Inflammatory macrophage (primary cell): ENCODE measurements around the gene EEF1G.
"Not testable (repeated sequence)": the region's sequence is repeated elsewhere in the genome, so short reads cannot be mapped to it uniquely, and the experiment has no call there.

Source experiments
- DNase-seq, 2 donors: peaks; one replicate each; pipeline ENCODE4 v3.0.0-alpha.2; 2020 to 2022

The EEF1G gene

GRCh38 chr11:62603072-62603408, 29.3 kb upstream of the EEF1G start:
- no peak for DNase-seq

GRCh38 chr11:62602141-62603071, 28.7 kb upstream of the EEF1G start:
- peak; percentile 10 to 40 for DNase-seq

GRCh38 chr11:62601372-62602140, 27.9 kb upstream of the EEF1G start, which contains the start of gene MTA2:
TSS of gene MTA2 (minus strand) at chr11:62601865. CDS start at chr11:62601450, 415 bp downstream.
- DNase-seq = peak; percentile 99

GRCh38 chr11:62601122-62601371, 27.4 kb upstream of the EEF1G start:
- peak; percentile 33 to 47 for DNase-seq

- DNase-seq = no peak
These were observed 26.9 kb upstream of the EEF1G start for GRCh38 chr11:62600367-62601121.

GRCh38 chr11:62599901-62600300, 26.2 kb upstream of the EEF1G start:
- no peak for DNase-seq

- peak; percentile 95 to 98 for DNase-seq
These were observed 25.5 kb upstream of the EEF1G start for GRCh38 chr11:62599069-62599696.

GRCh38 chr11:62595124-62595523, 21.4 kb upstream of the EEF1G start:
- DNase-seq = no peak

GRCh38 chr11:62593434-62594044, 19.8 kb upstream of the EEF1G start:
- peak; percentile 85 to 86 for DNase-seq

- DNase-seq = no peak
These were observed 19.3 kb upstream of the EEF1G start for GRCh38 chr11:62592989-62593421.

- DNase-seq = peak in 1 of 2 donors; percentile 27
These were observed 18.6 kb upstream of the EEF1G start for GRCh38 chr11:62592146-62592815.

GRCh38 chr11:62591448-62592145, 17.9 kb upstream of the EEF1G start, which contains the start of gene TUT1:
TSS of gene TUT1 (minus strand) at chr11:62591523. CDS start at chr11:62591485, 38 bp downstream.
- DNase-seq = peak; percentile 99

GRCh38 chr11:62588966-62589637, 15.4 kb upstream of the EEF1G start:
- DNase-seq = peak in 1 of 2 donors; percentile 17

GRCh38 chr11:62585356-62585755, 11.7 kb upstream of the EEF1G start:
- not testable (repeated sequence) for DNase-seq

GRCh38 chr11:62581735-62582134, 8.0 kb upstream of the EEF1G start:
- not testable (repeated sequence) for DNase-seq

GRCh38 chr11:62580959-62581715, 7.4 kb upstream of the EEF1G start:
- no peak for DNase-seq

- DNase-seq = no peak
These were observed 5.6 kb upstream of the EEF1G start for GRCh38 chr11:62579252-62579651.

GRCh38 chr11:62578541-62578940, 4.8 kb upstream of the EEF1G start:
- DNase-seq = no peak

- peak; percentile 75 to 89 for DNase-seq
These were observed 3.5 kb upstream of the EEF1G start for GRCh38 chr11:62577046-62577714.
